Type B pancreatic cell (in vitro differentiated cells): ENCODE measurements around the gene PLIN3. TPM values are rescaled to one million over a fixed set of nuclear protein-coding genes. Genes with fewer than 3 reads are reported as not detected.
A peak's percentile ranks its signal among the peaks of the same experiment; 100 is the strongest.
"Not testable (repeated sequence)": the region's sequence is repeated elsewhere in the genome, so short reads cannot be mapped to it uniquely, and the experiment has no call there.

Experiments used
- DNase-seq: peaks from one replicate; pipeline ENCODE4 v3.0.0; 2021; ENCODE audit warnings: mixed read lengths; ENCODE audit not compliant: unreplicated experiment; ENCODE audit errors: extremely low spot score
- H3K27ac Mint-ChIP-seq: 2 replicates; pipeline ENCODE4 v1.8.0; 2021; ENCODE audit warnings: mild to moderate bottlenecking, mixed read lengths
- H3K27me3 Mint-ChIP-seq: 2 replicates; pipeline ENCODE4 v1.8.0; 2021; ENCODE audit warnings: mixed read lengths
- H3K36me3 Mint-ChIP-seq: 2 replicates; pipeline ENCODE4 v1.8.0; 2021; ENCODE audit warnings: mixed read lengths
- H3K4me1 Mint-ChIP-seq: one replicate; pipeline ENCODE4 v1.8.0; 2021; ENCODE audit warnings: mixed read lengths; ENCODE audit not compliant: unreplicated experiment
- H3K4me3 Mint-ChIP-seq: 2 replicates; pipeline ENCODE4 v1.8.0; 2021; ENCODE audit warnings: mild to moderate bottlenecking, mixed read lengths
- H3K9me3 Mint-ChIP-seq: 2 replicates; pipeline ENCODE4 v1.8.0; 2021; ENCODE audit warnings: mixed read lengths
- CTCF ChIP-seq: fragments of 200-600 bp; sonication (generic); conservative IDR thresholded peaks from 2 replicates; pipeline ENCODE4 v1.5.0; 2021; ENCODE audit warnings: antibody characterized with exemption, mild to moderate bottlenecking
- total RNA-seq: library from RNA; stranded (reverse); gene quantifications from 2 replicates; pipeline ENCODE4 v1.2.1, GENCODE V29; 2021; ENCODE audit warnings: low replicate concordance

Gene PLIN3
- total RNA-seq, 1 donor from 2014 or later, result 53.9 TPM

GRCh38 chr19:4844348-4845179 lies 22.9 kb downstream of the PLIN3 start:
- Mint-ChIP-seq H3K4me3 (peak overlapping the region; percentile 44), H3K27me3 (no peaks in the 10 kb centered on the region), H3K4me1 (no peaks in the 10 kb centered on the region), H3K9me3 (no peaks in the 10 kb centered on the region), H3K36me3 (peaks cover 17% of the 10 kb centered on the region), H3K27ac (no peak overlapping the region)
- TF ChIP-seq CTCF, result no peak
- DNase-seq, result no peak

GRCh38 chr19:4843647-4843965 lies 23.9 kb downstream of the PLIN3 start:
- TF ChIP-seq CTCF, result no peak
- no peak overlapping the region for H3K27ac Mint-ChIP-seq
- H3K27me3 Mint-ChIP-seq, result no peaks in the 10 kb centered on the region
- DNase-seq, result no peak
- no peak overlapping the region for H3K4me3 Mint-ChIP-seq
- no peaks in the 10 kb centered on the region for H3K4me1 Mint-ChIP-seq
- no peaks in the 10 kb centered on the region for H3K9me3 Mint-ChIP-seq
- peaks cover 17% of the 10 kb centered on the region for H3K36me3 Mint-ChIP-seq

- DNase-seq, result no peak
- no peaks in the 10 kb centered on the region for H3K27me3 Mint-ChIP-seq
- H3K9me3 Mint-ChIP-seq, result no peaks in the 10 kb centered on the region
- no peak overlapping the region for H3K27ac Mint-ChIP-seq
- H3K36me3 Mint-ChIP-seq, result peaks cover 17% of the 10 kb centered on the region
- H3K4me3 Mint-ChIP-seq, result no peak overlapping the region
- no peak for TF ChIP-seq CTCF
- H3K4me1 Mint-ChIP-seq, result no peaks in the 10 kb centered on the region
Observed at GRCh38 chr19:4839192-4839591, 28.3 kb downstream of the PLIN3 start.

GRCh38 chr19:4832776-4833175 lies 34.7 kb downstream of the PLIN3 start:
- Mint-ChIP-seq H3K27me3 (no peaks in the 10 kb centered on the region), H3K36me3 (peaks cover 5% of the 10 kb centered on the region), H3K4me1 (peaks cover 14% of the 10 kb centered on the region), H3K27ac (peak overlapping the region; percentile 68), H3K4me3 (peak overlapping the region; percentile 76), H3K9me3 (no peaks in the 10 kb centered on the region)
- no peak for DNase-seq
- TF ChIP-seq CTCF, result no peak

GRCh38 chr19:4831979-4832340 lies 35.5 kb downstream of the PLIN3 start:
- not testable (repeated sequence) for H3K9me3 Mint-ChIP-seq, H3K27me3 Mint-ChIP-seq, H3K36me3 Mint-ChIP-seq, DNase-seq
- H3K4me3 Mint-ChIP-seq, result peak overlapping the region; percentile 90
- peaks cover 14% of the 10 kb centered on the region for H3K4me1 Mint-ChIP-seq
- peak overlapping the region; percentile 84 for H3K27ac Mint-ChIP-seq

GRCh38 chr19:4831304-4831978 lies 36.0 kb downstream of the PLIN3 start, which contains the start of gene TICAM1:
Gene TICAM1, minus strand, starts transcription at chr19:4831712. Its CDS starts 13,335 bp downstream, at chr19:4818377.
- Mint-ChIP-seq H3K36me3 (no peaks in the 10 kb centered on the region), H3K4me3 (peak within 1 kb of the TSS; percentile 90), H3K4me1 (peaks cover 14% of the 10 kb centered on the region), H3K9me3 (no peaks in the 10 kb centered on the region), H3K27me3 (no peaks in the 10 kb centered on the region), H3K27ac (peak within 1 kb of the TSS; percentile 91)
- no peak for TF ChIP-seq CTCF
- DNase-seq, result peak; percentile 68
